HCT116 (cell line): ENCODE data around the gene C1orf159.

ENCODE experiments used
- ATF3 ChIP-seq: IDR thresholded peaks from 2 replicates; pipeline ENCODE4 v1.6.1; 2012
- CEBPB ChIP-seq: IDR thresholded peaks from 2 replicates; pipeline ENCODE4 v1.6.1; 2012; ENCODE audit warnings: low read depth
- EGR1 ChIP-seq: IDR thresholded peaks from 2 replicates; pipeline ENCODE4 v1.6.1; 2012; ENCODE audit warnings: low read depth
- EZH2 ChIP-seq: fragments of 200-600 bp; sonication (generic); IDR thresholded peaks from 2 replicates; pipeline ENCODE4 v1.6.1; 2017; ENCODE audit warnings: antibody characterized with exemption, mixed run types
- EZH2phosphoT487 ChIP-seq: fragments of 200-600 bp; IDR thresholded peaks from 2 replicates; pipeline ENCODE4 v1.6.1; 2018; ENCODE audit warnings: antibody characterized with exemption, borderline replicate concordance
- JUND ChIP-seq: IDR thresholded peaks from 2 replicates; pipeline ENCODE4 v1.6.1; 2012
- POLR2A ChIP-seq: IDR thresholded peaks from 2 replicates; pipeline ENCODE4 v1.7.0; 2011; ENCODE audit warnings: borderline replicate concordance; ENCODE audit not compliant: insufficient read depth, insufficient read length; ENCODE audit errors: extremely low read depth
- POLR2AphosphoS5 ChIP-seq: IDR thresholded peaks from 2 replicates; pipeline ENCODE4 v1.6.1; 2011; ENCODE audit warnings: mild to moderate bottlenecking, low read depth, low read length, moderate library complexity
- ZNF274 ChIP-seq: fragments of 200-500 bp; sonication (Bioruptor generic); IDR thresholded peaks from 2 replicates; pipeline ENCODE4 v1.6.1; 2014; ENCODE audit warnings: mild to moderate bottlenecking, low read depth, low read length, inconsistent platforms
- TF ChIP-seq, protein P1 (sequence below), 3 experiments: fragments of 200-600 bp in 1 of 3; sonication (generic) in 1 of 3; IDR thresholded peaks in 2 of 3; conservative IDR thresholded peaks in 1 of 3; 2 replicates each; pipeline ENCODE4 v1.5.1; 2012 to 2017; ENCODE audit warnings: low read depth in 2 of 3, low read length in 2 of 3, antibody characterized with exemption in 1 of 3, borderline replicate concordance in 1 of 3, control low read depth in 1 of 3, mild to moderate bottlenecking in 1 of 3, mixed read lengths in 1 of 3, mixed run types in 1 of 3, moderate library complexity in 1 of 3; ENCODE audit not compliant: insufficient read depth in 1 of 3
- TF ChIP-seq, protein P2 (sequence below): IDR thresholded peaks from 2 replicates; pipeline ENCODE4 v1.6.1; 2012; ENCODE audit warnings: low read depth

DNA sequence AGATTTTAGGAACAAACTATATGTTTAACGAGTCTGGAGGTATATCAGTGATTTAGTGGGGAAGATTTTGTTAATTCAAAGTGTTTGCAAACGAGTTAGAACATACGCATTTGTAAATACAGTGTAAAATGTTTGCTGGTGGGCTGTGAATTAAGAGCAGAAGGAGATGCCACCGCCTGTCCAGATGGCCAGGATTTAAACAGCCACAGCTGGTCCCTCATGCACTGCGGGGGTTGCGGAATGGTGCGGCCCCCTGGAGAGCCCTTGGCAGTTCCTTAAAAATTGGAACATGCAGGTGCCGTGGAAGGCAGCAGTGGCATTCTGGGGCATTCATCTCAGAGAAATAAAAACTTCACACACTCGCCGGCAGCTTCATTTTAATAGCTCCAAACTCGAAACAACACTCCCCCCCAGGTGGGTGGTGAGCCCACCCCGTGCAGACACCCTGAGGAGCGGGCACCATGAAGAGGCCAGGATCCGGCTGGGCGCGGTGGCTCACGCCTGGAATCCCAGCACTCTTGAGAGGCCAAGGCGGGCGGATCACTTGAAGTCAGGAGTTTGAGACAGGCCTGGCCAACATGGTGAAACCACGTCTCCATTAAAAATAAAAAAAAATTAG is 3.5 kb upstream of the C1orf159 start:
- TF ChIP-seq, protein P1, sequence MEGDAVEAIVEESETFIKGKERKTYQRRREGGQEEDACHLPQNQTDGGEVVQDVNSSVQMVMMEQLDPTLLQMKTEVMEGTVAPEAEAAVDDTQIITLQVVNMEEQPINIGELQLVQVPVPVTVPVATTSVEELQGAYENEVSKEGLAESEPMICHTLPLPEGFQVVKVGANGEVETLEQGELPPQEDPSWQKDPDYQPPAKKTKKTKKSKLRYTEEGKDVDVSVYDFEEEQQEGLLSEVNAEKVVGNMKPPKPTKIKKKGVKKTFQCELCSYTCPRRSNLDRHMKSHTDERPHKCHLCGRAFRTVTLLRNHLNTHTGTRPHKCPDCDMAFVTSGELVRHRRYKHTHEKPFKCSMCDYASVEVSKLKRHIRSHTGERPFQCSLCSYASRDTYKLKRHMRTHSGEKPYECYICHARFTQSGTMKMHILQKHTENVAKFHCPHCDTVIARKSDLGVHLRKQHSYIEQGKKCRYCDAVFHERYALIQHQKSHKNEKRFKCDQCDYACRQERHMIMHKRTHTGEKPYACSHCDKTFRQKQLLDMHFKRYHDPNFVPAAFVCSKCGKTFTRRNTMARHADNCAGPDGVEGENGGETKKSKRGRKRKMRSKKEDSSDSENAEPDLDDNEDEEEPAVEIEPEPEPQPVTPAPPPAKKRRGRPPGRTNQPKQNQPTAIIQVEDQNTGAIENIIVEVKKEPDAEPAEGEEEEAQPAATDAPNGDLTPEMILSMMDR (IDR thresholded peaks at IDR 0.05 in 2 of 3, conservative IDR thresholded peaks at IDR 0.05 in 1 of 3; ENCODE audit: borderline replicate concordance in 1 of 3, insufficient read depth in 1 of 3, low read depth in 2 of 3, low read length in 2 of 3): no peak
- TF ChIP-seq POLR2A: no peak
- TF ChIP-seq POLR2AphosphoS5: no peak
- TF ChIP-seq EGR1: no peak
- no peak for TF ChIP-seq JUND
- TF ChIP-seq CEBPB: no peak
- TF ChIP-seq ZNF274: no peak
- TF ChIP-seq, protein P2, sequence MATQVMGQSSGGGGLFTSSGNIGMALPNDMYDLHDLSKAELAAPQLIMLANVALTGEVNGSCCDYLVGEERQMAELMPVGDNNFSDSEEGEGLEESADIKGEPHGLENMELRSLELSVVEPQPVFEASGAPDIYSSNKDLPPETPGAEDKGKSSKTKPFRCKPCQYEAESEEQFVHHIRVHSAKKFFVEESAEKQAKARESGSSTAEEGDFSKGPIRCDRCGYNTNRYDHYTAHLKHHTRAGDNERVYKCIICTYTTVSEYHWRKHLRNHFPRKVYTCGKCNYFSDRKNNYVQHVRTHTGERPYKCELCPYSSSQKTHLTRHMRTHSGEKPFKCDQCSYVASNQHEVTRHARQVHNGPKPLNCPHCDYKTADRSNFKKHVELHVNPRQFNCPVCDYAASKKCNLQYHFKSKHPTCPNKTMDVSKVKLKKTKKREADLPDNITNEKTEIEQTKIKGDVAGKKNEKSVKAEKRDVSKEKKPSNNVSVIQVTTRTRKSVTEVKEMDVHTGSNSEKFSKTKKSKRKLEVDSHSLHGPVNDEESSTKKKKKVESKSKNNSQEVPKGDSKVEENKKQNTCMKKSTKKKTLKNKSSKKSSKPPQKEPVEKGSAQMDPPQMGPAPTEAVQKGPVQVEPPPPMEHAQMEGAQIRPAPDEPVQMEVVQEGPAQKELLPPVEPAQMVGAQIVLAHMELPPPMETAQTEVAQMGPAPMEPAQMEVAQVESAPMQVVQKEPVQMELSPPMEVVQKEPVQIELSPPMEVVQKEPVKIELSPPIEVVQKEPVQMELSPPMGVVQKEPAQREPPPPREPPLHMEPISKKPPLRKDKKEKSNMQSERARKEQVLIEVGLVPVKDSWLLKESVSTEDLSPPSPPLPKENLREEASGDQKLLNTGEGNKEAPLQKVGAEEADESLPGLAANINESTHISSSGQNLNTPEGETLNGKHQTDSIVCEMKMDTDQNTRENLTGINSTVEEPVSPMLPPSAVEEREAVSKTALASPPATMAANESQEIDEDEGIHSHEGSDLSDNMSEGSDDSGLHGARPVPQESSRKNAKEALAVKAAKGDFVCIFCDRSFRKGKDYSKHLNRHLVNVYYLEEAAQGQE: no peak
- no peak for TF ChIP-seq EZH2phosphoT487
- no peak for TF ChIP-seq EZH2
- TF ChIP-seq ATF3: no peak
